Natural killer cell (primary cell): Measurements from ENCODE around the gene CCNA2. TPM values are rescaled to one million over a fixed set of nuclear protein-coding genes. Genes with fewer than 3 reads are reported as not detected.

Source experiments
- ATAC-seq, 3 donors: fragments of 150-1000 bp in 2 of 3; fragments of 200-7000 bp in 1 of 3; cut with Tn5 transposase; 1 replicate in 1 of 3; 2 replicates in 2 of 3; pipeline ENCODE4 v1.10.0; 2021; ENCODE audit warnings: mild to moderate bottlenecking in 2 of 3, moderate library complexity in 2 of 3
- DNase-seq, 2 donors: peaks; one replicate each; pipeline versions ENCODE4 v3.0.0 to v3.0.0-alpha.2; 2013 to 2021; ENCODE audit warnings: mixed read lengths in 1 of 2
- H3K27ac ChIP-seq: one replicate; pipeline ENCODE4 v1.5.1; 2013; ENCODE audit warnings: mild to moderate bottlenecking, low read length
- H3K27me3 ChIP-seq: one replicate; pipeline ENCODE4 v1.6.1; 2013; ENCODE audit warnings: low read length; ENCODE audit not compliant: control insufficient read depth, insufficient read depth
- H3K36me3 ChIP-seq: one replicate; pipeline ENCODE4 v1.6.1; 2013; ENCODE audit warnings: low read length; ENCODE audit not compliant: control insufficient read depth, insufficient read depth
- H3K4me1 ChIP-seq: one replicate; pipeline ENCODE4 v1.6.1; 2013; ENCODE audit warnings: low read length; ENCODE audit not compliant: control insufficient read depth, insufficient read depth
- H3K4me3 ChIP-seq: one replicate; pipeline ENCODE4 v1.5.1; 2013; ENCODE audit warnings: low read length
- H3K9me3 ChIP-seq: one replicate; pipeline ENCODE4 v1.6.1; 2013; ENCODE audit warnings: low read length; ENCODE audit not compliant: control insufficient read depth, insufficient read depth
- H3K27ac Mint-ChIP-seq, 2 donors: one replicate each; pipeline ENCODE4 v1.8.0; 2022; ENCODE audit warnings: mild to moderate bottlenecking in 2 of 2, mixed read lengths in 2 of 2, moderate library complexity in 1 of 2
- H3K27me3 Mint-ChIP-seq, 2 donors: one replicate each; pipeline ENCODE4 v1.8.0; 2022; ENCODE audit warnings: low read depth in 2 of 2, mixed read lengths in 2 of 2
- H3K36me3 Mint-ChIP-seq: one replicate; pipeline ENCODE4 v1.8.0; 2022; ENCODE audit warnings: mixed read lengths
- H3K4me1 Mint-ChIP-seq, 2 donors: one replicate each; pipeline ENCODE4 v1.8.0; 2022; ENCODE audit warnings: mixed read lengths in 2 of 2
- H3K4me3 Mint-ChIP-seq: one replicate; pipeline ENCODE4 v1.8.0; 2022; ENCODE audit warnings: mild to moderate bottlenecking, moderate library complexity, mixed read lengths
- H3K9me3 Mint-ChIP-seq, 2 donors: one replicate each; pipeline ENCODE4 v1.8.0; 2022; ENCODE audit warnings: mixed read lengths in 2 of 2
- CTCF ChIP-seq: fragments of 200-600 bp; IDR thresholded peaks from one replicate; pipeline ENCODE4 v1.8.0; 2022; ENCODE audit warnings: antibody characterized with exemption
- WGBS: methylation state at CpG from one replicate; pipeline ENCODE4 v1.1.7; 2013; ENCODE audit warnings: missing lambda C conversion rate; ENCODE audit not compliant: insufficient coverage; 5-methylcytosine and 5-hydroxymethylcytosine counted together
- intact Hi-C: fragments of 100-400 bp; cut with micrococcal nuclease; formaldehyde crosslinking; loops from one replicate; pipeline ENCODE4 v1.14.2; 2022
- total RNA-seq, 4 donors: library from RNA; stranded (reverse); fragments of 120-200 nt in 1 of 4; gene quantifications; one replicate each; pipeline versions ENCODE4 v1.2.3 to v1.2.4, GENCODE V29; 2013 to 2022

The CCNA2 gene
- total RNA-seq, 3 donors from 2014 or later (not counting 1 experiment from before 2014, with no cell fraction given) = 0.50 to 1.6 (median 0.99) TPM

- Mint-ChIP-seq H3K4me1 (no peaks in the 10 kb centered on the region), H3K36me3 (no peaks in the 10 kb centered on the region), H3K27ac (no peak overlapping the region), H3K27me3 (peaks cover 20 to 34% of the 10 kb centered on the region in 2 donors), H3K4me3 (no peak overlapping the region), H3K9me3 (no peaks in the 10 kb centered on the region)
- H3K4me1 ChIP-seq = no peaks in the 10 kb centered on the region
- H3K4me3 ChIP-seq = no peak overlapping the region
- H3K36me3 ChIP-seq = no peaks in the 10 kb centered on the region
- DNase-seq (no peak), ATAC-seq (no peak)
- H3K27me3 ChIP-seq = no peaks in the 10 kb centered on the region
- H3K27ac ChIP-seq = no peak overlapping the region
- WGBS = 87% methylated on average over 5 of the region's 5 CpGs
- no peak for TF ChIP-seq CTCF
- no peaks in the 10 kb centered on the region for H3K9me3 ChIP-seq
- intact Hi-C loops = no loop called here
Observed at GRCh38 chr4:121794505-121795188, 29.0 kb downstream of the CCNA2 start.

GRCh38 chr4:121792966-121793365 lies 30.7 kb downstream of the CCNA2 start:
- H3K36me3 Mint-ChIP-seq = no peaks in the 10 kb centered on the region
- DNase-seq (no peak), ATAC-seq (no peak)
- H3K9me3 ChIP-seq = no peaks in the 10 kb centered on the region
- intact Hi-C loops = no loop called here
- no peak for TF ChIP-seq CTCF
- no peaks in the 10 kb centered on the region for H3K9me3 Mint-ChIP-seq
- peaks cover 29 to 50% of the 10 kb centered on the region in 2 donors for H3K27me3 Mint-ChIP-seq
- no peak overlapping the region for H3K4me3 Mint-ChIP-seq
- H3K4me3 ChIP-seq = no peak overlapping the region
- no peaks in the 10 kb centered on the region for H3K4me1 Mint-ChIP-seq
- no peaks in the 10 kb centered on the region for H3K4me1 ChIP-seq
- 96% methylated on average over 2 of the region's 2 CpGs for WGBS
- H3K27ac Mint-ChIP-seq = no peak overlapping the region
- no peak overlapping the region for H3K27ac ChIP-seq
- no peaks in the 10 kb centered on the region for H3K36me3 ChIP-seq
- H3K27me3 ChIP-seq = peaks cover 2% of the 10 kb centered on the region

- H3K9me3 ChIP-seq = no peaks in the 10 kb centered on the region
- peaks cover 2% of the 10 kb centered on the region for H3K27me3 ChIP-seq
- H3K4me3 ChIP-seq = no peak overlapping the region
- no peak for TF ChIP-seq CTCF
- no peaks in the 10 kb centered on the region for H3K4me1 ChIP-seq
- no peaks in the 10 kb centered on the region for H3K36me3 ChIP-seq
- Mint-ChIP-seq H3K4me3 (no peak overlapping the region), H3K36me3 (no peaks in the 10 kb centered on the region), H3K27me3 (peaks cover 35 to 58% of the 10 kb centered on the region in 2 donors), H3K4me1 (no peaks in the 10 kb centered on the region), H3K9me3 (no peaks in the 10 kb centered on the region), H3K27ac (no peak overlapping the region)
- H3K27ac ChIP-seq = no peak overlapping the region
- DNase-seq = no peak
- intact Hi-C loops = no loop called here
- no peak for ATAC-seq
- 80% methylated on average over 5 of the region's 5 CpGs for WGBS
Observed at GRCh38 chr4:121791481-121791880, 32.2 kb downstream of the CCNA2 start.

- Histone ChIP-seq H3K4me3 (no peak overlapping the region), H3K27me3 (peaks cover 6% of the 10 kb centered on the region), H3K4me1 (no peaks in the 10 kb centered on the region), H3K9me3 (no peaks in the 10 kb centered on the region), H3K36me3 (no peaks in the 10 kb centered on the region), H3K27ac (no peak overlapping the region)
- intact Hi-C loops = no loop called here
- DNase-seq (no peak), ATAC-seq (peak in 1 of 3 donors; percentile 22)
- Mint-ChIP-seq H3K27me3 (peaks cover 35 to 58% of the 10 kb centered on the region in 2 donors), H3K27ac (no peak overlapping the region), H3K9me3 (no peaks in the 10 kb centered on the region), H3K4me3 (no peak overlapping the region), H3K4me1 (no peaks in the 10 kb centered on the region), H3K36me3 (no peaks in the 10 kb centered on the region)
- TF ChIP-seq CTCF = no peak
Observed at GRCh38 chr4:121790976-121791375, 32.7 kb downstream of the CCNA2 start.
